ENCODE measurements around the gene OSBPL8.
"Not testable (repeated sequence)": the region's sequence is repeated elsewhere in the genome, so short reads cannot be mapped to it uniquely, and the experiment has no call there.

- not testable (repeated sequence) for TF ChIP-seq CTCF (IDR thresholded peaks at IDR 0.05); ZFX (IDR thresholded peaks at IDR 0.05; ENCODE audit: borderline replicate concordance)
These were observed 48.4 kb downstream of the OSBPL8 start for GRCh38 chr12:76511116-76511716.

Data from 22Rv1 (cell line).